Renal pelvis (tissue), 4 donors: ENCODE measurements around the gene LYZL1. TPM values are rescaled to one million over a fixed set of nuclear protein-coding genes. Genes with fewer than 3 reads are reported as not detected.
"Not testable (repeated sequence)": the region's sequence is repeated elsewhere in the genome, so short reads cannot be mapped to it uniquely, and the experiment has no call there.

Source experiments
- DNase-seq: peaks from one replicate; pipeline ENCODE4 v3.0.0-alpha.2; 2013
- polyA plus RNA-seq, 3 donors: library from polyadenylated mRNA; unstranded; fragments of 120-200 nt; gene quantifications; one replicate each; pipeline ENCODE4 v1.2.1, GENCODE V29; 2013; ENCODE audit not compliant: insufficient read length in 3 of 3

LYZL1 gene
- polyA plus RNA-seq, 3 donors = not detected

- DNase-seq = no peak
Measured at GRCh38 chr10:29329420-29329819, 40.5 kb downstream of the LYZL1 start.

DNA sequence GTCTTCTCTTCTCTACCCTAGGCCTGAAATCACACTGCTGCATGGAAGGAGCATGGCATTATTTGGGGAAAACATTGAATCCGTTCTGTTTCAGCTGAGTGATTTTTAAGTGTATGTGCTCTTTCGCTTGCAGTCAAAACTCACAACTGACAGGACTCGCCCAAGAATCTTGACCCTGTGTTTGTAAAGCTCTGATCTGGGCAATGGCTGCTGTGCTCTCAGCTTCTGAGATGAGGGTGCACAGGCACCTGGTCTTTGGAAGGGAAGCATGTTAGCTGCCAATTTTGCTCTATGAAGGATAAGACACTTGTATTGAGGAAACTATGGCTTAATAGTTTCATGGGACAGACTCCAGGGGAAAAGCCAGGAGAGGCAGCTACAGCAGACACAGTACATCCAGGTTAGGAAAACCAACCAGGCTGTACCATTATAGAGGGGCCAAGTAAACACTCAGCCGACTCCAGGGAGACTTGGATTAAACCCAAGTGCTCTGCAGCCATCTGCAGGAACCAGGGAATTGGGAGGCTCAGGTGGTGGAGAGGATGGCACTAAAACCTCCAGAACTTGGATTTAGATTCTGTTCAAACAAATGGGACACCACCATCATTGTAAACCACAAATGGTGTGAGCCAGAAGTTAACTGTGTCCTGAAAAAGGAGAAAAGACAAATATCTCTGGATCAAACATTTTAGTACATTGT, 43.3 kb downstream of the LYZL1 start:
- DNase-seq = no peak

GRCh38 chr10:29332761-29333148, 43.9 kb downstream of the LYZL1 start:
- no peak for DNase-seq

DNA sequence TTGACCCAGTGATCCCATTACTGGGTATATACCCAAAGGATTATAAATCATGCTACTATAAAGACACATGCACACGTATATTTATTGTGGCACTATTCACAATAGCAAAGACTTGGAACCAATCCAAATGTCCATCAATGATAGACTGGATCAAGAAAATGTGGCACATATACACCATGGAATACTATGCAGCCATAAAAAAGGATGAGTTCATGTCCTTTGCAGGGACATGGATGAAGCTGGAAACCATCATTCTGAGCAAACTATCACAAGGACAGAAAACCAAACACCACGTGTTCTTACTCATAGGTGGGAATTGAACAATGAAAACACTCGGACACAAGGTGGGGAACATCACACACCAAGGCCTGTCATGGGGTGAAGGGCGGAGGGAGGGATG, 48.7 kb downstream of the LYZL1 start:
- DNase-seq = not testable (repeated sequence)

DNA sequence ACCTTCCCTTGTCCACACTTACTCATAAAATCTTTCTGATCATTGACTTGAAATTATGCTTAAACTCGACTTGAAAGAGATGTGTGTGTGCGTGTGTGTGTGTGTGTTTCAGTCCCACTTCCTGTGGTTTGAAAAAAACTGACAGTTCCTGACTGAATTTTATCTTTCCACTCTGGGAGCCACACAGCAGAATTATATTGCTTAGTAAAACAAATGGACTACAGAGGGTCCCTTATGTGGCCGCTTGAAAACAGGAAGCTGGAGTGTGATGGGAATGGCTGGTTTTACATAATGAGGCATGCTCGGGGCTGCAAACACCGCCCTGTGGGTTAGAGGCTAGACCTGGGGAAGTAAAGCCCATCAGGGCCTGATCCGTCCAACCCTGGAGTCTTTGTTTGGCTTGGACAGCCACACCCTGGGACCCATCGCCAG, 54.8 kb downstream of the LYZL1 start:
- DNase-seq = no peak

DNA sequence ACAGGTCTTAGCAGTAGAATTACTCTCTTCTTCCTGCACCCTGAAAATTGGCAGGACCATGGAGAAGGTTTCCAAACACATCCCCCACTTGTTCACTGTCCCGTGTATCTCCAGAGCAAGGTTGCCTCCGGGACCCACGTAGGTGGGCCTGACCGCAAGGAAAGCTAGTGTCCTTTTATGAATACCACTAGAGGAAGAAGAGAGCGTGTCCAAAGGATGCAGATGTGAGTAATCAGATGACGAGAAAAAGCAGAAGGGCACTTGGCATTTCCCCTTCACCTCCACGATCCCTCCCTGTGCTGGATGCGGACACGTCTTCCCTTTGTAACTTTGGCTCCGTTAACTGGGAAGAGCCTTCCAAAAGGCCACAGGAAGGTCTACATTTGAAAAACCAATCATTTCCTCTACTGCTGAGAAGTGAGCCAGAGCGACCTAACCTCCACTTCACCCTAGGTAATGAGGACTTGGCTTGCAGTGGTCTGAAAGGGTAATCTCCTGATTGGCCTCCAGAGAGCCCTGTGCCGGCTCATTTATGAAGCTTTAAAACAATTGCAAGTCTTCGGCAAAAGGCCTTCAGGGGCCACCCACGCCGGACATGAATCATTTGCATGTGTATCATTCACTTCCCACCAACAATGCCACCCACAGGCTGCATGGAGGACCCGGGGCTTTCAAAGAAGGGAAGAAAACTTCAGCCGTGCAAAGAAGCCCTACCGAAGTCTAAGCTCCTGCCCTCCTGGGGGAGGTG, 55.4 kb downstream of the LYZL1 start:
- no peak for DNase-seq

DNA sequence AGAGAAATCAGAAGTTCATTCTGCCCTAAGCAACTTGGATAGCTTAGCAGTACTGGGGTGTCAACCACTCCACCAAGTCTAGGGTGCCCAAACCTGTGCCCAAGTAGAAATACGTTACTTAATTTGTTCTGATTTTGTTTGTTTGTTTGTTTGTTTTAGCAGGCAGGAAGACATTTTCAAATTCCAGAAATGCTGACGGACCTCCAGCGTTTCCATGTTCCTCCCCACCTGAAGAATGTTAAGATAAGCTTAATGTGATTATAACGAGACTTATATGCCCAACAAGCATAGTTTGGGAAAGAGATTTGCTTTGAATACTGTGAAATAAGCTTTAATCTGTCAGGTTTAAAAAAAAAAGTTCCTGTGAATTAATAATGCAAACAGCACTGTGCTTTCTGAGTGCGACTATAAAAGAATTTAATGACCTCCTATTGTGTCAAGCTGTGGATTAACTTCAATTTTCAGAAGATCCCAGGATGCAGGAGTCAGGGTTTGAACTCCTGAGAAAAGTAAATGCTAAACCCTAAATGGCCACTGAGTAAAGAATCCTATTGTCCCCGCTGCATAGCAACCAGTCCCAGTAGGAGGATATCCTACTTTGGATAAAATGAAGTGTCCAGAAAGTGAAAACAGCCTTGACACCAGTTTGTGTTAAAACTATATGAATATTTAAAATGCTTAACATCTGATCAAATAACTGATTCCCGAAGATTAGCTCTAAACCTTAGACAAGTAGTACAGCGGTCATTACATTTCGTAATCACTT, 56.5 kb downstream of the LYZL1 start:
- no peak for DNase-seq

GRCh38 chr10:29345910-29346209, 57.0 kb downstream of the LYZL1 start:
- DNase-seq = no peak

DNA sequence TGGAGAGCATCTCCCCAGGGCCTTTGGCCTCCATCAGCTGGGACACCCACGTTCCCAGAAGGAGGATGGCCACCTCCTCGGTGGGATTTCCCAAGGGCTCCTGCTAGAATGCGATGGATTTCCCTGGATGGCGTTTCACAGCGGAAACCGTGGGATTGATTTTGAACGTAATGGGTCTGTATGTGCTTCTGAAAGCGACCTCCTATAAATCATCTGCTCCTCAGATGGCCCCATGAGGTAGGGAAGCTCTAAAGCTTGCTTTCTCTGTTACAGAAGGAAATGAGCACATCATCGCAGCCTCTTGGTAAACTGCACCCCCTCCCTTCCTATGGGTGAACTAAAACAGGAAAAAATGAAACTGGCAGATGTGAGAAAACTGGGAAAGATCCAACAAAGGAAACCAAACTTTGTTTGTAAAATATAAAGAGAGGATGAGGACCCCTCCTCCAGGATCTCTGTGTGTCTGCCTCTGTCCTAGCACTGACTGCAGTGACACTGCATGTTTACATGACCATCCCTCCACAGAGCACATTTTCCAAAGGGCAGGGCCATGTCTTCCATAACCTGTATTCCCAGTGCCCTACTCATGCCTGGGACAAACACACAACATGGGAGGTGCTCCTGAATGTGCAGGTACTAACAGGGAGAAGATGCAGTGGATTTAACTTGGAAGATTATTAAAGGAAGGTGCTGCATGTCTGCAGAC, 57.6 kb downstream of the LYZL1 start:
- no peak for DNase-seq

DNA sequence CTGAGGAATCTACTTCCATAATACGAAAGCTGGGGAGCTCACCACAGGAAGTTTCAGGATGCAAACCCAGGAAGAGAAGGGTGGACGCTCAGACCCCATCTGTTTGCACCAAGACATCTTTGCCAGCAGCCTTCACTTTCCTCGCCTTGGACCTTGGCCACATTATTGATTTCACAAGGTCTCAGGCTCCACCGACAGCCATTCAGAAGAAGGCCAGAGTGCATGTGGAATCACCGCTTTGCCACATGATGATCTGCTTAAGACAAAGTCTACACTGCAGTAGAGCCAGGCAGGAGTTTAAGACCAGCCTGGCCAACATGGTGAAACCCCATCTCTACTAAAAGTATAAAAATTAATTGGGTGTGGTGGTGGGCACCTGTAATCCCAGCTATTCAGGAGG, 60.0 kb downstream of the LYZL1 start:
- DNase-seq = no peak

DNA sequence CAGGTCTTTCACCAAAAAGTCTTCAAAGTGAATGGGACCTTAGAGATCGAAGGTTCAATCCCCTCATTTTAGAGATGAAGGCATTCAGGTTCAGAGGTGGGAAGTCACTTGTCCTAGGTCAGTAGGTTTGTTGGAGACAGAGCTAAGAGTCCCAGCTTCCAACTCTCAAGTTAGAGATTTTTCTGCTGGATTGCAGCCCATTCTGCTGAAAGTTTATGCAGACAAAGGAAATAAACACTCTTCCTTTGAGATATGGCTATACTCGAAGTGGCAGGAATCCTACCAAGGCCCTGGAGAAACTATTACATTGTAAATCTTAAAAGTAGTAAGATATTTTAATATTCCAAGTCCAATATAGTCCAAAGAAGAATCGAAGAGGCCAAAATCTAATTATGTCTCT, 64.4 kb downstream of the LYZL1 start:
- DNase-seq = no peak

GRCh38 chr10:29353887-29354561, 65.2 kb downstream of the LYZL1 start:
- DNase-seq = no peak

DNA sequence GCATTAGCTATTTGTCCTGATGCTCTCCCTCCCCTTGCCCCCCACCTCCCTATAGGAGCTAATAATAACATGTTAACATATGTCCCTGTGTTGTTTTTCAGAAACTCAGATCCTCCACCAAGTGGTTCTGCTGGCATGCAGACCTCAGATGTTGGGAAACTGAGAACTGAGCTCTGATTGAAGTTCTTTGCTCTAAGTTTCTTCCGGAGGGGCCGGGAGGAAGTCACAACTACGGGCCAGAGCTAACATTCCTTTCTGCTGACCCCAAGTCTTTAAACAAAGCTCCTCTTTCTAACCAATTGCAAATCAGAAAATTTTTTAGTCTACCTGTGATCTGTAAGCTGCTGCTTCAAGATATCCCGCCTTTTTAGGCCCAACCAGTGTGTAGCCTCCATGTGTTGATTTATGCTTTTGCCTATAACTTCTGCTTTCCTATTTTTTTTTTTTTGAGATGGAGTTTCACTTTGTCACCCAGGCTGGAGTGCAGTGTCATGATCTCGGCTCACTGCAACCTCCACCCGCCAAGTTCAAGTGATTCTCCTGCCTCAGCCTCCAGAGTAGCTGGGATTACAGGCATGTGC, 66.6 kb downstream of the LYZL1 start:
- no peak for DNase-seq

GRCh38 chr10:29356931-29357330, 68.1 kb downstream of the LYZL1 start:
- DNase-seq = no peak

- no peak for DNase-seq
Measured at GRCh38 chr10:29358010-29358616, 69.2 kb downstream of the LYZL1 start.

DNA sequence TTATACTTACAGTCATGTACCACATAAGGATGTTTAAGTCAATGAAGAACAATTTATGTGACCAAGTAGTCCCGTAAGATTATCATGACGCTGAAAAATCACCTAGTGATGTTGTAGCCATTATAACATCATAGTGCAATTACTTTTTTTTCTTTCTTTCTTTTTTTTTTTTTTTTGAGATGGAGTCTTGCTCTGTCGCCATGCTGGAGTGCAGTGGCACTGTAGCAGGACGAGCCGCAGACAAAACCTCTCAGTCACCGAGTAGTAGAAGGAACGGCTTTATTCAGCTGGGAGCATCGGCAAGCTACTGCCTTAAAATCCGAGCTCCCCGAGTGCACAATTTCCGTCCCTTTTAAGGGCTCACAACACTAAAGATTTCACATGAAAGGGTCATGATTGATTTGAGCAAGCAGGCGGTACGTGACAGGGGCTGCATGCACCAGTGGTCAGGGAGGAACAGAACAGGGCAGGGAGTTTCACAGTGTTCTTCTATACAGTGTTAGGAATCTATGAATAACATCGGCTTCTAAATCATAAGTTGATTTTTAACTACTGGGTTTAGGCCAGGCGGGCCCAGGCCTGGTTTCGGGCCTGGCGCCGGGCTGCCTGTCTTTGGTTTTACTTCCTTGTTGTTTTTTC, 71.5 kb downstream of the LYZL1 start:
- DNase-seq = not testable (repeated sequence)
